DND-41 (cell line): ENCODE measurements around the gene CLSTN2.

ENCODE experiments used
- CTCF ChIP-seq: IDR thresholded peaks from 2 replicates; pipeline ENCODE4 v1.5.1; 2012; ENCODE audit warnings: borderline replicate concordance, low read length, moderate library complexity, mild to moderate bottlenecking; ENCODE audit not compliant: poor library complexity, severe bottlenecking; ENCODE audit errors: extremely low read depth
- EZH2 ChIP-seq: IDR thresholded peaks from 3 replicates; pipeline ENCODE4 v1.6.1; 2012; ENCODE audit warnings: borderline replicate concordance, low read depth, mild to moderate bottlenecking, moderate library complexity, low read length, inconsistent platforms; ENCODE audit not compliant: severe bottlenecking

- TF ChIP-seq CTCF (no peak), EZH2 (no peak)
These were observed 564.3 kb downstream of the CLSTN2 start for GRCh38 chr3:140499114-140499757.
